ENCODE measurements around the gene TLE1.

DNA sequence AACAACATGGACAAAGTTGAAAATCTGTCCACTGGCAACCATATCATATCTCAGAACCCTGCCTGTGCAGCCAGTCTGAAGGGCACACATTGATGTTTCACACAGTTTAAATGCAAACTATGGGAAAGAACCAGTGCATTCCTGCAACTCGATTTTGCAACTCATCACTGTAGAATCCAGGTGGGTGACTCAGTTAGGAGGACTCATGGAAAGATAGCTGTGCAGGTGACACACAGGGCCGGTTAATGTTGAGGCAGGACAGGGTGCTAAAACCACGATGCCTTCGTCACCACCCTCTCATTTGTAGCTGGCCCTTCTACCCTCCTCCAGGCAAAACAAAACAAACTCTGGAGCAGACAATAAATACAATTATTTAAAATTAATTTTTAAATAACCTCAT, 62.8 kb downstream of the TLE1 start:
- TF ChIP-seq, protein P1, sequence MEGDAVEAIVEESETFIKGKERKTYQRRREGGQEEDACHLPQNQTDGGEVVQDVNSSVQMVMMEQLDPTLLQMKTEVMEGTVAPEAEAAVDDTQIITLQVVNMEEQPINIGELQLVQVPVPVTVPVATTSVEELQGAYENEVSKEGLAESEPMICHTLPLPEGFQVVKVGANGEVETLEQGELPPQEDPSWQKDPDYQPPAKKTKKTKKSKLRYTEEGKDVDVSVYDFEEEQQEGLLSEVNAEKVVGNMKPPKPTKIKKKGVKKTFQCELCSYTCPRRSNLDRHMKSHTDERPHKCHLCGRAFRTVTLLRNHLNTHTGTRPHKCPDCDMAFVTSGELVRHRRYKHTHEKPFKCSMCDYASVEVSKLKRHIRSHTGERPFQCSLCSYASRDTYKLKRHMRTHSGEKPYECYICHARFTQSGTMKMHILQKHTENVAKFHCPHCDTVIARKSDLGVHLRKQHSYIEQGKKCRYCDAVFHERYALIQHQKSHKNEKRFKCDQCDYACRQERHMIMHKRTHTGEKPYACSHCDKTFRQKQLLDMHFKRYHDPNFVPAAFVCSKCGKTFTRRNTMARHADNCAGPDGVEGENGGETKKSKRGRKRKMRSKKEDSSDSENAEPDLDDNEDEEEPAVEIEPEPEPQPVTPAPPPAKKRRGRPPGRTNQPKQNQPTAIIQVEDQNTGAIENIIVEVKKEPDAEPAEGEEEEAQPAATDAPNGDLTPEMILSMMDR (conservative IDR thresholded peaks at IDR 0.05; ENCODE audit: low read depth, low read length) = no peak
- TF ChIP-seq RAD21 (IDR thresholded peaks at IDR 0.05; ENCODE audit: low read length) (no peak), POLR2A (IDR thresholded peaks at IDR 0.05; ENCODE audit: low read depth, low read length) (no peak), NFE2L2 (IDR thresholded peaks at IDR 0.05; ENCODE audit: low read depth, low read length) (no peak), SMC3 (IDR thresholded peaks at IDR 0.05; ENCODE audit: low read depth, low read length) (no peak), CHD1 (IDR thresholded peaks at IDR 0.05; ENCODE audit: low read depth, low read length) (no peak), RFX5 (IDR thresholded peaks at IDR 0.05; ENCODE audit: low read depth, low read length) (no peak)
- TF ChIP-seq, protein P2, sequence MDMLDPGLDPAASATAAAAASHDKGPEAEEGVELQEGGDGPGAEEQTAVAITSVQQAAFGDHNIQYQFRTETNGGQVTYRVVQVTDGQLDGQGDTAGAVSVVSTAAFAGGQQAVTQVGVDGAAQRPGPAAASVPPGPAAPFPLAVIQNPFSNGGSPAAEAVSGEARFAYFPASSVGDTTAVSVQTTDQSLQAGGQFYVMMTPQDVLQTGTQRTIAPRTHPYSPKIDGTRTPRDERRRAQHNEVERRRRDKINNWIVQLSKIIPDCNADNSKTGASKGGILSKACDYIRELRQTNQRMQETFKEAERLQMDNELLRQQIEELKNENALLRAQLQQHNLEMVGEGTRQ (IDR thresholded peaks at IDR 0.05; ENCODE audit: low read depth, low read length) = no peak
- TF ChIP-seq, protein P3, sequence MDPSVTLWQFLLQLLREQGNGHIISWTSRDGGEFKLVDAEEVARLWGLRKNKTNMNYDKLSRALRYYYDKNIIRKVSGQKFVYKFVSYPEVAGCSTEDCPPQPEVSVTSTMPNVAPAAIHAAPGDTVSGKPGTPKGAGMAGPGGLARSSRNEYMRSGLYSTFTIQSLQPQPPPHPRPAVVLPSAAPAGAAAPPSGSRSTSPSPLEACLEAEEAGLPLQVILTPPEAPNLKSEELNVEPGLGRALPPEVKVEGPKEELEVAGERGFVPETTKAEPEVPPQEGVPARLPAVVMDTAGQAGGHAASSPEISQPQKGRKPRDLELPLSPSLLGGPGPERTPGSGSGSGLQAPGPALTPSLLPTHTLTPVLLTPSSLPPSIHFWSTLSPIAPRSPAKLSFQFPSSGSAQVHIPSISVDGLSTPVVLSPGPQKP (IDR thresholded peaks at IDR 0.05; ENCODE audit: borderline replicate concordance, low read depth, low read length) = no peak

Data from IMR-90 (cell line).